CD14-positive monocyte (primary cell): ENCODE data around the gene TMEM86B. TPM values are rescaled to one million over a fixed set of nuclear protein-coding genes. Genes with fewer than 3 reads are reported as not detected.
A peak's percentile ranks its signal among the peaks of the same experiment; 100 is the strongest.

Experiments
- DNase-seq, 3 donors: peaks; one replicate each; pipeline ENCODE4 v3.0.0-alpha.2; 2011 to 2022
- H2AFZ ChIP-seq: 2 replicates; pipeline ENCODE4 v1.6.0; 2012; ENCODE audit warnings: mild to moderate bottlenecking, low read depth, low read length, inconsistent platforms; ENCODE audit not compliant: insufficient read depth, poor library complexity, severe bottlenecking
- H3K27ac ChIP-seq, 2 donors: 1 replicate in 1 of 2; 2 replicates in 1 of 2; pipeline ENCODE4 v1.5.1; 2012 to 2013; ENCODE audit warnings: low read length in 2 of 2, control low read depth in 1 of 2, inconsistent platforms in 1 of 2, low read depth in 1 of 2, mild to moderate bottlenecking in 1 of 2
- H3K27me3 ChIP-seq, 2 donors: one replicate each; pipeline versions ENCODE4 v1.6.0 to v1.6.1; 2011 to 2013; ENCODE audit warnings: low read length in 2 of 2; ENCODE audit not compliant: control insufficient read depth in 2 of 2, insufficient read depth in 2 of 2
- H3K36me3 ChIP-seq, 2 donors: replicated peaks in 1 of 2; 1 replicate in 1 of 2; 2 replicates in 1 of 2; pipeline versions ENCODE4 v1.5.1 to v1.6.1; 2012 to 2013; ENCODE audit warnings: low read length in 2 of 2, control low read depth in 1 of 2, inconsistent platforms in 1 of 2, mild to moderate bottlenecking in 1 of 2; ENCODE audit not compliant: insufficient read depth in 2 of 2, control insufficient read depth in 1 of 2
- H3K4me1 ChIP-seq, 2 donors: 1 replicate in 1 of 2; 2 replicates in 1 of 2; pipeline versions ENCODE4 v1.5.1 to v1.6.1; 2012 to 2013; ENCODE audit warnings: low read length in 2 of 2, control low read depth in 1 of 2, inconsistent platforms in 1 of 2, mild to moderate bottlenecking in 1 of 2, moderate library complexity in 1 of 2; ENCODE audit not compliant: insufficient read depth in 2 of 2, control insufficient read depth in 1 of 2
- H3K4me2 ChIP-seq: replicated peaks from 2 replicates; pipeline ENCODE3; 2012; ENCODE audit warnings: low read length, moderate library complexity, mild to moderate bottlenecking; ENCODE audit not compliant: poor library complexity, severe bottlenecking; ENCODE audit errors: extremely low read depth
- H3K4me3 ChIP-seq, 3 experiments: fragments of 200-600 bp in 1 of 3; sonication (generic) in 1 of 3; replicated peaks in 1 of 3; 1 replicate in 2 of 3; 2 replicates in 1 of 3; pipeline ENCODE4 v1.5.1; 2011 to 2013; ENCODE audit warnings: low read length in 3 of 3, mild to moderate bottlenecking in 3 of 3, control low read depth in 2 of 3, low read depth in 2 of 3, inconsistent platforms in 1 of 3, moderate library complexity in 1 of 3
- H3K79me2 ChIP-seq: 2 replicates; pipeline ENCODE4 v1.6.0; 2012; ENCODE audit warnings: mild to moderate bottlenecking, control low read depth, inconsistent platforms, low read length, moderate library complexity; ENCODE audit not compliant: insufficient read depth
- H3K9ac ChIP-seq: 2 replicates; pipeline ENCODE4 v1.6.0; 2017; ENCODE audit warnings: low read length, mild to moderate bottlenecking; ENCODE audit not compliant: insufficient read depth, poor library complexity, severe bottlenecking
- H3K9me3 ChIP-seq, 2 donors: replicated peaks in 1 of 2; 1 replicate in 1 of 2; 2 replicates in 1 of 2; pipeline versions ENCODE4 v1.5.1 to v1.6.1; 2012 to 2013; ENCODE audit warnings: low read length in 2 of 2, control low read depth in 1 of 2; ENCODE audit not compliant: control insufficient read depth in 1 of 2, insufficient read depth in 1 of 2
- H4K20me1 ChIP-seq: 2 replicates; pipeline ENCODE4 v1.6.0; 2012; ENCODE audit warnings: mild to moderate bottlenecking, low read length, control low read depth, moderate library complexity; ENCODE audit not compliant: insufficient read depth
- H3K27ac Mint-ChIP-seq, 7 donors: one replicate each; pipeline ENCODE4 v1.8.0; 2020; ENCODE audit warnings: mild to moderate bottlenecking in 7 of 7, mixed read lengths in 7 of 7, moderate library complexity in 6 of 7, inconsistent platforms in 2 of 7
- H3K27me3 Mint-ChIP-seq, 3 donors: one replicate each; pipeline ENCODE4 v1.8.0; 2021 to 2022; ENCODE audit warnings: low read depth in 3 of 3, mild to moderate bottlenecking in 3 of 3, mixed read lengths in 3 of 3, moderate library complexity in 3 of 3, inconsistent platforms in 1 of 3
- H3K36me3 Mint-ChIP-seq, 2 donors: one replicate each; pipeline ENCODE4 v1.8.0; 2020; ENCODE audit warnings: mixed read lengths in 2 of 2, inconsistent platforms in 1 of 2, mild to moderate bottlenecking in 1 of 2
- H3K4me1 Mint-ChIP-seq: one replicate; pipeline ENCODE4 v1.8.0; 2020; ENCODE audit warnings: mild to moderate bottlenecking, mixed read lengths
- H3K4me3 Mint-ChIP-seq, 2 donors: one replicate each; pipeline ENCODE4 v1.8.0; 2020; ENCODE audit warnings: mild to moderate bottlenecking in 2 of 2, mixed read lengths in 2 of 2, moderate library complexity in 1 of 2
- H3K9me3 Mint-ChIP-seq, 7 donors: one replicate each; pipeline ENCODE4 v1.8.0; 2020 to 2022; ENCODE audit warnings: mixed read lengths in 7 of 7, mild to moderate bottlenecking in 6 of 7, moderate library complexity in 6 of 7, inconsistent platforms in 2 of 7
- WGBS: methylation state at CpG from one replicate; pipeline ENCODE4 v1.1.5; 2013; ENCODE audit warnings: missing lambda C conversion rate; ENCODE audit not compliant: insufficient coverage; 5-methylcytosine and 5-hydroxymethylcytosine counted together
- intact Hi-C, 2 donors: fragments of 100-400 bp; cut with micrococcal nuclease; formaldehyde crosslinking; loops; one replicate each; pipeline versions ENCODE4 v1.15.0 to v1.15.1; 2023
- polyA plus RNA-seq, 3 donors: library from polyadenylated mRNA; depleted of rRNA in 1 of 3; unstranded in 2 of 3; stranded (reverse) in 1 of 3; fragments of 300-500 nt in 2 of 3; fragments of >200 nt in 1 of 3; fragmentation: Illumina TruSeq in 2 of 3; gene quantifications; 1 replicate in 2 of 3; 2 replicates in 1 of 3; pipeline ENCODE4 v1.2.3, GENCODE V29; 2012 to 2021
- TF ChIP-seq, protein P1 (sequence below): fragments of 200-600 bp; IDR thresholded peaks from one replicate; pipeline ENCODE4 v1.8.0; 2022; ENCODE audit warnings: antibody characterized with exemption, mild to moderate bottlenecking

Gene TMEM86B
- polyA plus RNA-seq, 3 donors: 0.16 to 10.7 (median 0.38) TPM

DNA sequence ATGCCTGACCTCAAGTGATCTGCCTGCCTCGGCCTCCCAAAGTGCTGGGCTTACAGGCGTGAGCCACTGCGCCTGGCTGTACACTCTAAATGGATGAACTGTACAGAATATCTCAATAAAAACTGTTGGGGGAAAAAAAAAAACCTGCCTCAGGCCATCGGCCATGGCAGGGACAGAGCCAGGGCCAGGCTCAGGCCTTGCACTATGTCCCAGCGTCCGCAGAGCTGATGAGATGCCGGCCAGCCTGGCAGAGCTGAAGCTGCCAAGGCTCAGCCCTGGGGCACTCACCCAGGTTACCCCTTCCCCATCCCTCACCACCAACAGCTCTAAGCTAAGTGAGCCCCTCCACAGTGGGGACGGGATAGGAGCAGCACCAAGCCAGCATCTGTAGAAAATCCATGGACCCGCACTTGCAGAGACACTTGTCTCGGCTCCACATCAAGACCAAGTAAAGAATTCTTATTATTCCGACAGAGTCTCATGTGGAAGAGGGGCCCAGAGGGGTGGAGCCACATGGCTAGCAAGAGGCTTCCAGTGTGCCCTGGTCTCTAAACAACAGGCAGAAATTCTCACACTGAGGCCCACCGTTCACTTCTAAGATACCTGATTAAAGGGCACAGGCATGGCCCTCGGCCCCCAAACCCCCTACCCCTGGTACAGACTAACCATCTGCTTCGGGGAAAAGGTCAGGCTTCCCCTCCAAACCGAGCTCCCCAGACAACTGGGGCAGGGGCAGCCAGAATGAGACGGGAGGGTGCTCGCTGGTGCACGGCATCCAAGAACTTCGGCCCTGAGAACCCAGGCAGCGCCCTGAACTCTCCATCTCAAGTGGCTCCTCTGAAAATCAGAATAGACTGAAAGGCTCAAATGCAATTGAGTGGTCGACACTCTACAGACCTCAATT lies 24.4 kb upstream of the TMEM86B start:
- intact Hi-C loops: loop anchor here in 1 of 2 donors (5.0 to 10.0 kb wide), 2 partner anchors 34 to 138 kb away; partner anchors contain the start of gene PPP1R12C
- H3K4me3 ChIP-seq: peak overlapping the region in 1 of 3 experiments; percentile 94
- peak overlapping the region; percentile 92 for H3K27ac ChIP-seq
- Mint-ChIP-seq H3K27me3 (no peaks in the 10 kb centered on the region), H3K4me3 (peak overlapping the region; percentile 98 to 100), H3K4me1 (peaks cover 87% of the 10 kb centered on the region), H3K27ac (peak overlapping the region; percentile 94 to 99 (median 98)), H3K9me3 (peaks cover 0 to 2% (median 0%) of the 10 kb centered on the region in 7 donors), H3K36me3 (peaks cover 15 to 38% of the 10 kb centered on the region in 2 donors)
- no peak overlapping the region for H2AFZ ChIP-seq
- H3K4me1 ChIP-seq: peaks cover 66 to 87% of the 10 kb centered on the region in 2 donors
- peak overlapping the region; percentile 89 for H3K4me2 ChIP-seq
- H3K36me3 ChIP-seq: peaks cover 8 to 25% of the 10 kb centered on the region in 2 donors
- TF ChIP-seq, protein P1, sequence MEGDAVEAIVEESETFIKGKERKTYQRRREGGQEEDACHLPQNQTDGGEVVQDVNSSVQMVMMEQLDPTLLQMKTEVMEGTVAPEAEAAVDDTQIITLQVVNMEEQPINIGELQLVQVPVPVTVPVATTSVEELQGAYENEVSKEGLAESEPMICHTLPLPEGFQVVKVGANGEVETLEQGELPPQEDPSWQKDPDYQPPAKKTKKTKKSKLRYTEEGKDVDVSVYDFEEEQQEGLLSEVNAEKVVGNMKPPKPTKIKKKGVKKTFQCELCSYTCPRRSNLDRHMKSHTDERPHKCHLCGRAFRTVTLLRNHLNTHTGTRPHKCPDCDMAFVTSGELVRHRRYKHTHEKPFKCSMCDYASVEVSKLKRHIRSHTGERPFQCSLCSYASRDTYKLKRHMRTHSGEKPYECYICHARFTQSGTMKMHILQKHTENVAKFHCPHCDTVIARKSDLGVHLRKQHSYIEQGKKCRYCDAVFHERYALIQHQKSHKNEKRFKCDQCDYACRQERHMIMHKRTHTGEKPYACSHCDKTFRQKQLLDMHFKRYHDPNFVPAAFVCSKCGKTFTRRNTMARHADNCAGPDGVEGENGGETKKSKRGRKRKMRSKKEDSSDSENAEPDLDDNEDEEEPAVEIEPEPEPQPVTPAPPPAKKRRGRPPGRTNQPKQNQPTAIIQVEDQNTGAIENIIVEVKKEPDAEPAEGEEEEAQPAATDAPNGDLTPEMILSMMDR: no peak
- H3K79me2 ChIP-seq: peaks cover 100% of the 10 kb centered on the region
- H3K27me3 ChIP-seq: no peaks in the 10 kb centered on the region
- 58% methylated on average over 16 of the region's 21 CpGs for WGBS
- DNase-seq: no peak
- peaks cover 99% of the 10 kb centered on the region for H4K20me1 ChIP-seq
- H3K9me3 ChIP-seq: no peaks in the 10 kb centered on the region
- peak overlapping the region; percentile 78 for H3K9ac ChIP-seq

DNA sequence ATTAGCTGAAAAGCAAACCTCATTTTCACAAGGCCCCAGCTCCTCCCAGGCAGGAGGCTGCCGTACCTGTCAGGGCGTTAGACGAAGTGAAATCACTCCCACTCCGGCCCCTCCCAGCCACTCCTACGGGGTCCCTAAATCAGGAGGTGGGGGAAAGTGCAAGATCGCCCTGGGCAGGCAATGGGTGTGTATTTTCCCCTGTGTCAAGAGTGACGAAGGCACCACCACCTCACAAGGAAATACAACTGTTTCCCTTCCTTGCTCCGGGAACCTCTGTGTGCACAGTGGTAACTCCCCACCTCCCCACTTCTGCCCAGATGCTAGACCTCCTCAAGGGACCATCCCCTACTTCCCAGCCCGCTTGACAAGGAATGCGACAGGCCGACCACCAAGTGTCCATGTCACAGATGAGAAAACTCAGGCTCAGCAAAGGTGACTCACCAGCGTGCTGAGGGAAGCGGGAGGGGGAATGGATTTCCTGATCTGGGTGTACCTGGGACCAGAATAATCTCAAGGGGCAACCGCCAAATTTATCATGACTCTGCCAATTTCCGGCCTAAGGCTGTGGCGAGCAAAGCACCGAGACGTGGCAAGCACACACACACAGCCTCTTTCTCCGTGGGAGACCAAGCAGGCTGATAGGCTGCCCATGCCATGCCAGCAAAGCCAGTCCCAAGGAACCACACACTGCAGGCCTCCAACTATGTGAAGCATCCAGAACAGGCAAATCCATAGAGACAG lies 22.9 kb upstream of the TMEM86B start:
- peak in 2 of 3 donors; percentile 7 to 28 for DNase-seq
- H3K4me3 Mint-ChIP-seq: peak overlapping the region; percentile 11 to 27
- Histone ChIP-seq H3K9me3 (no peaks in the 10 kb centered on the region), H3K27ac (peak overlapping the region; percentile 3 to 51), H4K20me1 (peaks cover 99% of the 10 kb centered on the region), H3K4me2 (peak overlapping the region; percentile 29), H3K9ac (peak overlapping the region; percentile 32), H3K79me2 (peaks cover 100% of the 10 kb centered on the region), H2AFZ (no peak overlapping the region), H3K36me3 (peaks cover 14 to 39% of the 10 kb centered on the region in 2 donors), H3K27me3 (no peaks in the 10 kb centered on the region), H3K4me3 (peak overlapping the region in 1 of 3 experiments; percentile 7), H3K4me1 (peaks cover 52 to 80% of the 10 kb centered on the region in 2 donors)
- intact Hi-C loops: loop anchor here in 1 of 2 donors (5.0 to 10.0 kb wide), 2 partner anchors 36 to 137 kb away; partner anchors contain the start of gene PPP1R12C
- H3K27ac Mint-ChIP-seq: peak overlapping the region in 6 of 7 donors; percentile 34 to 91 (median 82)
- 5% methylated on average over 10 of the region's 19 CpGs for WGBS
- H3K27me3 Mint-ChIP-seq: no peaks in the 10 kb centered on the region
- peaks cover 17 to 43% of the 10 kb centered on the region in 2 donors for H3K36me3 Mint-ChIP-seq
- H3K4me1 Mint-ChIP-seq: peaks cover 79% of the 10 kb centered on the region
- TF ChIP-seq, protein P1: no peak
- H3K9me3 Mint-ChIP-seq: peaks cover 0 to 2% (median 0%) of the 10 kb centered on the region in 7 donors
